ENCODE data around the gene TNIK. TPM values are rescaled to one million over a fixed set of nuclear protein-coding genes. Genes with fewer than 3 reads are reported as not detected.
"Not testable (repeated sequence)": the region's sequence is repeated elsewhere in the genome, so short reads cannot be mapped to it uniquely, and the experiment has no call there.

TNIK gene
- total RNA-seq, 2 experiments from 2014 or later, result 32.1 to 39.2 TPM

GRCh38 chr3:171241655-171242054 lies 218.6 kb downstream of the TNIK start:
- H3K27me3 Mint-ChIP-seq (ENCODE audit: low read depth); CTCF ChIA-PET; ATAC-seq: not testable (repeated sequence)

DNA sequence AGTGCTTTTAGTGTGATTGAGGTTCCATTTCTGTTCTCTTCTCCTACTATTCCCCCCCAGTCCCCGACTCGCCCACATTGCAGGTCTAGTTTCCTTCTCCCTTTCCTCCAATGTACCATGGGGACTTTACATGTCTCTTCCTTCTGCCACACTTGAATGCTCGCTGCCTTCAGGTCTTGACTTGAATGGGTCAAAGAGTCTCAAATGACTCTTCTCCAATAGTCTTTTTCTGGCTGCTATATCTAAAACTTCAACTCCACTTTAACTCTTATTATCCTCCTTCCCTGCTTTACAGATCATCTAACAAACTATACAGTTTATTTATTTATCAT lies 219.7 kb downstream of the TNIK start:
- no peak for DNase-seq
- Mint-ChIP-seq H3K36me3 (ENCODE audit: low read depth) (peaks cover 2% of the 10 kb centered on the region), H3K27me3 (ENCODE audit: low read depth) (no peaks in the 10 kb centered on the region), H3K4me1 (ENCODE audit: low read depth) (peaks cover under 1% of the 10 kb centered on the region), H3K4me3 (no peak overlapping the region), H3K9me3 (ENCODE audit: insufficient read depth) (peaks cover 4% of the 10 kb centered on the region), H3K27ac (no peak overlapping the region)
- CTCF ChIA-PET, result interaction anchor here (1.3 kb wide), 1 partner anchor 29 kb away, joined by 4 read pairs; no protein-coding TSS in a partner anchor
- no peak for ATAC-seq
- POLR2A ChIA-PET, result no interaction called here

More at GRCh38 chr3:171241655-171242054, 218.6 kb downstream of the TNIK start:
- H3K4me3 Mint-ChIP-seq; H3K27ac Mint-ChIP-seq; H3K36me3 Mint-ChIP-seq (ENCODE audit: low read depth); POLR2A ChIA-PET; H3K9me3 Mint-ChIP-seq (ENCODE audit: insufficient read depth); DNase-seq; H3K4me1 Mint-ChIP-seq (ENCODE audit: low read depth): not testable (repeated sequence)

GRCh38 chr3:171239757-171240503 lies 220.3 kb downstream of the TNIK start:
- ChIA-PET CTCF (interaction anchor here (0.9 to 1.3 kb wide), 2 partner anchors 11 to 29 kb away, joined by 3 to 4 read pairs; no protein-coding TSS in a partner anchor), POLR2A (no interaction called here)
- Mint-ChIP-seq H3K4me1 (ENCODE audit: low read depth) (peaks cover 4% of the 10 kb centered on the region), H3K36me3 (ENCODE audit: low read depth) (peaks cover 2% of the 10 kb centered on the region), H3K9me3 (ENCODE audit: insufficient read depth) (peaks cover 4% of the 10 kb centered on the region), H3K27me3 (ENCODE audit: low read depth) (no peaks in the 10 kb centered on the region), H3K27ac (no peak overlapping the region), H3K4me3 (no peak overlapping the region)
- ATAC-seq (no peak), DNase-seq (no peak)

GRCh38 chr3:171237009-171237385 lies 223.2 kb downstream of the TNIK start:
- peaks cover 8% of the 10 kb centered on the region for H3K36me3 Mint-ChIP-seq (ENCODE audit: low read depth)
- H3K4me1 Mint-ChIP-seq (ENCODE audit: low read depth), result peaks cover 21% of the 10 kb centered on the region
- DNase-seq, result no peak
- ChIA-PET CTCF (interaction anchor here (0.9 to 1.3 kb wide), 2 partner anchors 12 to 74 kb away, joined by 3 read pairs; no protein-coding TSS in a partner anchor), POLR2A (no interaction called here)
- no peak overlapping the region for H3K4me3 Mint-ChIP-seq
- H3K27me3 Mint-ChIP-seq (ENCODE audit: low read depth), result no peaks in the 10 kb centered on the region
- H3K27ac Mint-ChIP-seq, result no peak overlapping the region
- ATAC-seq, result no peak
- no peaks in the 10 kb centered on the region for H3K9me3 Mint-ChIP-seq (ENCODE audit: insufficient read depth)

- H3K27ac Mint-ChIP-seq, result no peak overlapping the region
- ATAC-seq (no peak), DNase-seq (no peak)
- peaks cover 23% of the 10 kb centered on the region for H3K4me1 Mint-ChIP-seq (ENCODE audit: low read depth)
- H3K4me3 Mint-ChIP-seq, result no peak overlapping the region
- H3K27me3 Mint-ChIP-seq (ENCODE audit: low read depth), result no peaks in the 10 kb centered on the region
- POLR2A ChIA-PET, result interaction anchor here (1.0 kb wide), 1 partner anchor 12 kb away, joined by 3 read pairs; no protein-coding TSS in a partner anchor
- H3K36me3 Mint-ChIP-seq (ENCODE audit: low read depth), result peaks cover 8% of the 10 kb centered on the region
- CTCF ChIA-PET, result interaction anchor here (0.5 to 1.3 kb wide), 3 partner anchors 12 to 73 kb away, joined by 3 read pairs; no protein-coding TSS in a partner anchor
- H3K9me3 Mint-ChIP-seq (ENCODE audit: insufficient read depth), result no peaks in the 10 kb centered on the region
Measured at GRCh38 chr3:171236265-171237008, 223.8 kb downstream of the TNIK start.

GRCh38 chr3:171234298-171235010 lies 225.8 kb downstream of the TNIK start:
- H3K4me3 Mint-ChIP-seq, result no peak overlapping the region
- peaks cover 8% of the 10 kb centered on the region for H3K36me3 Mint-ChIP-seq (ENCODE audit: low read depth)
- no peak overlapping the region for H3K27ac Mint-ChIP-seq
- peaks cover 32% of the 10 kb centered on the region for H3K4me1 Mint-ChIP-seq (ENCODE audit: low read depth)
- ChIA-PET POLR2A (no interaction called here), CTCF (no interaction called here)
- H3K9me3 Mint-ChIP-seq (ENCODE audit: insufficient read depth), result no peaks in the 10 kb centered on the region
- DNase-seq (no peak), ATAC-seq (no peak)
- no peaks in the 10 kb centered on the region for H3K27me3 Mint-ChIP-seq (ENCODE audit: low read depth)

DNA sequence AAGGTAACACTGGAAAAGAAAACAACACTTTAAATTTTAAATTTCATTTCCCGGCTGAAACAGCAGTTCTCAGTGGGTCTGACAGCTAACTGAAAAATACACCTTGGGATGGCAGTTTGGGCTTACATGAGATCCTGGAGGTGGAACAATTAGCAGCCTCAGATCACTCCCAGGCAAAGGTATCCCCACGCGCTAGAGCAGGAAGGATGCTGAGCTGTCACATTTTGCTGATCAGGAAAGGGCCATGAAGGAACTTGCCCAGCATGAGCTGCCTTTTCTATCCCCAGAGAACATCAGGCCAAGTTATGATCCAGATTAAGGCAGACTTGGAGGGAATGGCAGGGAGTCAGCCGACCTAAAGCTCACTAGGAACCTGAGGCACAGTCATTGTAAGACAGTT lies 228.8 kb downstream of the TNIK start:
- POLR2A ChIA-PET, result no interaction called here
- peaks cover 25% of the 10 kb centered on the region for H3K36me3 Mint-ChIP-seq (ENCODE audit: low read depth)
- peaks cover 36% of the 10 kb centered on the region for H3K4me1 Mint-ChIP-seq (ENCODE audit: low read depth)
- no peaks in the 10 kb centered on the region for H3K27me3 Mint-ChIP-seq (ENCODE audit: low read depth)
- CTCF ChIA-PET, result interaction anchor here (1.9 kb wide), 1 partner anchor 43 kb away, joined by 4 read pairs; no protein-coding TSS in a partner anchor
- DNase-seq (no peak), ATAC-seq (no peak)
- H3K4me3 Mint-ChIP-seq, result no peak overlapping the region
- H3K27ac Mint-ChIP-seq, result no peak overlapping the region
- H3K9me3 Mint-ChIP-seq (ENCODE audit: insufficient read depth), result peaks cover under 1% of the 10 kb centered on the region

DNA sequence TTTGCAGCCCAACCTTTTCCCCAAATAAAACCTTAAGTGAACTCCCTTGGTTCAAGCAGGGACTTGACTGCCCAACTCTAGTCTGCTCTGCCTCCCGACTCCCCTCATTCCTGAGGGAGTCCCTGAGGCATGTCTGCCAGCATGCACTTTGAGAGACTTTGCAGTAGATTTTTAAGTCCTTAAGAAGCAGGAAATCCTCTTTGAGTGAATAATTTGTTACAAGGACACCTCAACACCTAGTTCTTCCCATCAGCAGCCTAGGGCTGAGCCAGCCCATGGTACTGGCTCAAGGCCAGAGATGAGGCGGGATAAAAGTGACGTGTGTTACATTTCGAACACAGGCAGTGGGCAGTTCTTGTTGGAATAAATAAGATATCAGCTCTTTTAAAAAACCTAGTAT lies 229.3 kb downstream of the TNIK start:
- peaks cover 39% of the 10 kb centered on the region for H3K4me1 Mint-ChIP-seq (ENCODE audit: low read depth)

GRCh38 chr3:171229173-171229572 lies 231.0 kb downstream of the TNIK start:
- Mint-ChIP-seq H3K4me1 (ENCODE audit: low read depth) (peaks cover 44% of the 10 kb centered on the region), H3K4me3 (no peak overlapping the region), H3K9me3 (ENCODE audit: insufficient read depth) (peaks cover 16% of the 10 kb centered on the region), H3K36me3 (ENCODE audit: low read depth) (peaks cover 40% of the 10 kb centered on the region), H3K27me3 (ENCODE audit: low read depth) (no peaks in the 10 kb centered on the region), H3K27ac (no peak overlapping the region)
- ATAC-seq (no peak), DNase-seq (no peak)
- ChIA-PET POLR2A (interaction anchor here (0.5 kb wide), 1 partner anchor 10 kb away, joined by 3 read pairs; no protein-coding TSS in a partner anchor), CTCF (no interaction called here)

More for the DNA sequence above, 229.3 kb downstream of the TNIK start:
- peaks cover 5% of the 10 kb centered on the region for H3K9me3 Mint-ChIP-seq (ENCODE audit: insufficient read depth)
- no peak overlapping the region for H3K27ac Mint-ChIP-seq
- no peak overlapping the region for H3K4me3 Mint-ChIP-seq
- ChIA-PET CTCF (interaction anchor here (1.2 to 1.9 kb wide), 2 partner anchors 43 kb away, joined by 3 to 4 read pairs; no protein-coding TSS in a partner anchor), POLR2A (no interaction called here)
- DNase-seq (no peak), ATAC-seq (no peak)
- no peaks in the 10 kb centered on the region for H3K27me3 Mint-ChIP-seq (ENCODE audit: low read depth)
- peaks cover 30% of the 10 kb centered on the region for H3K36me3 Mint-ChIP-seq (ENCODE audit: low read depth)

DNA sequence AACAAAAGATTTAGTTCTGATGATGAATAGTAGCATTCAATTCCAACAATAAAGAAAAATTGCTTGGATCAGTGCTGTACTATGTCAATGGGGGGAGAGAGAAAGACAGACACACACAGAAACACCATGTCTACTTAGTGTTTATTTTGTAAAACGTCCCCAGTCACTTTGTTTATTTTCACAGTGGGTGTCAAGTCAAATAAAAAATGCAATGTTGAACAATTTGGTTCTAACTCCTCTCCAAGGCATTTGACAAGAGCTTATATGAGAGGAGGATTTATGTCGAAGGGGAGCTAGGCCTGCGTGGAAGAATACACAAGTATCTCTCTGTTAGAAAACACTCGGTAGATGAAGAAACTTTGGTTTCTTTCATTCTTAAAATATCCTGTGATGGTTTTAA lies 232.0 kb downstream of the TNIK start:
- no peak for ATAC-seq
- H3K4me1 Mint-ChIP-seq (ENCODE audit: low read depth), result peaks cover 45% of the 10 kb centered on the region
- POLR2A ChIA-PET, result interaction anchor here (0.5 kb wide), 1 partner anchor 333 kb away, joined by 3 read pairs; no protein-coding TSS in a partner anchor
- H3K9me3 Mint-ChIP-seq (ENCODE audit: insufficient read depth), result peaks cover 16% of the 10 kb centered on the region
- CTCF ChIA-PET, result no interaction called here
- H3K27ac Mint-ChIP-seq, result no peak overlapping the region
- no peak overlapping the region for H3K4me3 Mint-ChIP-seq
- no peak for DNase-seq
- H3K36me3 Mint-ChIP-seq (ENCODE audit: low read depth), result peaks cover 43% of the 10 kb centered on the region
- H3K27me3 Mint-ChIP-seq (ENCODE audit: low read depth), result no peaks in the 10 kb centered on the region

GRCh38 chr3:171227828-171228227 lies 232.4 kb downstream of the TNIK start:
- H3K27me3 Mint-ChIP-seq (ENCODE audit: low read depth), result no peaks in the 10 kb centered on the region
- CTCF ChIA-PET, result no interaction called here

More at GRCh38 chr3:171227828-171228227, 232.4 kb downstream of the TNIK start:
- peaks cover 43% of the 10 kb centered on the region for H3K36me3 Mint-ChIP-seq (ENCODE audit: low read depth)
- DNase-seq (no peak), ATAC-seq (no peak)
- H3K27ac Mint-ChIP-seq, result no peak overlapping the region
- POLR2A ChIA-PET, result no interaction called here
- H3K4me3 Mint-ChIP-seq, result no peak overlapping the region
- peaks cover 42% of the 10 kb centered on the region for H3K4me1 Mint-ChIP-seq (ENCODE audit: low read depth)
- H3K9me3 Mint-ChIP-seq (ENCODE audit: insufficient read depth), result peaks cover 16% of the 10 kb centered on the region
